HCT116 (cell line): Measurements from ENCODE around the gene SETD3. TPM values are rescaled to one million over a fixed set of nuclear protein-coding genes. Genes with fewer than 3 reads are reported as not detected.

Experiments
- ATAC-seq: fragments of 200-7000 bp; cut with Tn5 transposase; 2 replicates; pipeline ENCODE4 v1.9.1; 2020; ENCODE audit warnings: mild to moderate bottlenecking, moderate library complexity
- BruUV-seq: library from RNA; stranded (reverse); fragments of 400-500 nt; replicated peaks from 2 replicates; lab custom pipeline; 2021; lab: Mats Ljungman, UMichigan
- CTCF ChIA-PET: fragments of 300-600 bp; sonication (Branson Sonifier 250); formaldehyde crosslinking; loops from one replicate; lab custom pipeline; 2021; ENCODE audit warnings: antibody characterized with exemption; lab: Charles Lee
- POLR2A ChIA-PET: fragments of 300-600, 350-600 bp; sonication (Branson Sonifier 250); formaldehyde crosslinking; loops from one replicate; lab custom pipeline; 2021; ENCODE audit warnings: antibody characterized with exemption; lab: Charles Lee
- RAD21 ChIA-PET, 2 experiments: fragments of 300-600 bp; sonication (Branson Sonifier 250); formaldehyde crosslinking; loops; one replicate each; lab custom pipeline; 2023; ENCODE audit warnings: low total read pairs in 2 of 2; ENCODE audit not compliant: uncharacterized antibody in 2 of 2, unreplicated experiment in 2 of 2, low non-redundant PET in 1 of 2; lab: Charles Lee
- DNase-seq: peaks from one replicate; pipeline ENCODE4 v3.0.0-alpha.2; 2010; ENCODE audit warnings: low read depth, low spot score
- H2AFZ ChIP-seq: fragments of 200-600 bp; shearing (Covaris generic), sonication (generic); 2 replicates; pipeline ENCODE4 v1.6.1; 2017; ENCODE audit warnings: low read depth, mixed run types, mixed read lengths, antibody characterized with exemption, low read length; ENCODE audit not compliant: poor library complexity, severe bottlenecking
- H3K27ac ChIP-seq: 2 replicates; pipeline ENCODE4 v1.5.1; 2012; ENCODE audit warnings: low read depth, low read length
- H3K27me3 ChIP-seq: fragments of 200-600 bp; sonication (generic); 2 replicates; pipeline ENCODE4 v1.6.1; 2016; ENCODE audit warnings: mixed run types, low read length, mixed read lengths; ENCODE audit not compliant: insufficient read depth
- H3K36me3 ChIP-seq, 2 experiments: fragments of 200-500 bp in 1 of 2; fragments of 200-600 bp in 1 of 2; sonication (Bioruptor generic) in 1 of 2; sonication (generic) in 1 of 2; 2 replicates each; pipeline versions ENCODE4 v1.5.1 to v1.6.1; 2014 to 2016; ENCODE audit warnings: low read length in 2 of 2, inconsistent platforms in 1 of 2, mixed read lengths in 1 of 2, mixed run types in 1 of 2; ENCODE audit not compliant: insufficient read depth in 2 of 2, control insufficient read depth in 1 of 2
- H3K4me1 ChIP-seq, 2 experiments: fragments of 200-600 bp in 1 of 2; sonication (generic) in 1 of 2; 2 replicates each; pipeline versions ENCODE4 v1.5.1 to v1.6.1; 2012 to 2017; ENCODE audit warnings: low read length in 2 of 2, inconsistent platforms in 1 of 2, mild to moderate bottlenecking in 1 of 2, mixed read lengths in 1 of 2, mixed run types in 1 of 2, moderate library complexity in 1 of 2; ENCODE audit not compliant: insufficient read depth in 2 of 2, control insufficient read depth in 1 of 2
- H3K4me2 ChIP-seq: fragments of 200-600 bp; sonication (generic); 2 replicates; pipeline ENCODE4 v1.6.1; 2017; ENCODE audit warnings: mixed run types, low read length, mixed read lengths
- H3K4me3 ChIP-seq, 2 experiments: fragments of 200-600 bp in 1 of 2; sonication (generic) in 1 of 2; replicated peaks in 1 of 2; 2 replicates each; pipeline ENCODE4 v1.5.1; 2011 to 2016; ENCODE audit warnings: low read length in 2 of 2, control low read depth in 1 of 2, low read depth in 1 of 2, mild to moderate bottlenecking in 1 of 2, mixed read lengths in 1 of 2, mixed run types in 1 of 2
- H3K79me2 ChIP-seq: fragments of 200-600 bp; sonication (generic); 2 replicates; pipeline ENCODE4 v1.6.1; 2017; ENCODE audit warnings: mild to moderate bottlenecking, mixed run types, low read length, moderate library complexity, mixed read lengths; ENCODE audit not compliant: insufficient read depth
- H3K9ac ChIP-seq: fragments of 200-600 bp; sonication (generic); 2 replicates; pipeline ENCODE4 v1.6.1; 2016; ENCODE audit warnings: low read length, mixed read lengths
- H3K9me2 ChIP-seq: fragments of 200-600 bp; sonication (generic), shearing (Covaris generic); 2 replicates; pipeline ENCODE4 v1.6.1; 2017; ENCODE audit warnings: mixed run types, mild to moderate bottlenecking, moderate library complexity; ENCODE audit not compliant: insufficient read depth
- H3K9me3 ChIP-seq, 2 experiments: fragments of 200-500 bp in 1 of 2; fragments of 200-600 bp in 1 of 2; sonication (Bioruptor generic) in 1 of 2; sonication (generic) in 1 of 2; 2 replicates each; pipeline ENCODE4 v1.6.1; 2014 to 2017; ENCODE audit warnings: low read length in 2 of 2, mixed read lengths in 2 of 2, inconsistent platforms in 1 of 2, low read depth in 1 of 2, mild to moderate bottlenecking in 1 of 2, mixed run types in 1 of 2, moderate library complexity in 1 of 2; ENCODE audit not compliant: control insufficient read depth in 1 of 2, insufficient read depth in 1 of 2
- H4K20me1 ChIP-seq: fragments of 200-600 bp; sonication (generic), shearing (Covaris generic); 2 replicates; pipeline ENCODE4 v1.6.1; 2017; ENCODE audit warnings: mixed run types, mild to moderate bottlenecking, moderate library complexity; ENCODE audit not compliant: insufficient read depth
- CBX3 ChIP-seq: IDR thresholded peaks from 2 replicates; pipeline ENCODE4 v1.6.1; 2012; ENCODE audit warnings: low read depth
- CEBPB ChIP-seq: IDR thresholded peaks from 2 replicates; pipeline ENCODE4 v1.6.1; 2012; ENCODE audit warnings: low read depth
- EGR1 ChIP-seq: IDR thresholded peaks from 2 replicates; pipeline ENCODE4 v1.6.1; 2012; ENCODE audit warnings: low read depth
- ELF1 ChIP-seq: IDR thresholded peaks from 2 replicates; pipeline ENCODE4 v1.6.1; 2012; ENCODE audit warnings: low read depth, borderline replicate concordance
- EZH2 ChIP-seq: fragments of 200-600 bp; sonication (generic); IDR thresholded peaks from 2 replicates; pipeline ENCODE4 v1.6.1; 2017; ENCODE audit warnings: antibody characterized with exemption, mixed run types
- EZH2phosphoT487 ChIP-seq: fragments of 200-600 bp; IDR thresholded peaks from 2 replicates; pipeline ENCODE4 v1.6.1; 2018; ENCODE audit warnings: antibody characterized with exemption, borderline replicate concordance
- FOSL1 ChIP-seq: IDR thresholded peaks from 2 replicates; pipeline ENCODE4 v1.6.1; 2012; ENCODE audit warnings: low read depth
- JUND ChIP-seq: IDR thresholded peaks from 2 replicates; pipeline ENCODE4 v1.6.1; 2012
- POLR2A ChIP-seq: IDR thresholded peaks from 2 replicates; pipeline ENCODE4 v1.7.0; 2011; ENCODE audit warnings: borderline replicate concordance; ENCODE audit not compliant: insufficient read depth, insufficient read length; ENCODE audit errors: extremely low read depth
- POLR2AphosphoS5 ChIP-seq: IDR thresholded peaks from 2 replicates; pipeline ENCODE4 v1.6.1; 2011; ENCODE audit warnings: mild to moderate bottlenecking, low read depth, low read length, moderate library complexity
- RAD21 ChIP-seq: IDR thresholded peaks from 2 replicates; pipeline ENCODE4 v1.6.1; 2012; ENCODE audit warnings: low read depth, mild to moderate bottlenecking
- REST ChIP-seq: IDR thresholded peaks from 2 replicates; pipeline ENCODE4 v1.6.1; 2012; ENCODE audit warnings: low read depth
- SIN3A ChIP-seq: IDR thresholded peaks from 2 replicates; pipeline ENCODE4 v1.6.1; 2012; ENCODE audit warnings: low read depth
- SP1 ChIP-seq: IDR thresholded peaks from 2 replicates; pipeline ENCODE4 v1.6.1; 2012; ENCODE audit warnings: low read depth
- TCF7L2 ChIP-seq: IDR thresholded peaks from 2 replicates; pipeline ENCODE4 v1.7.0; 2011; ENCODE audit warnings: borderline replicate concordance, inconsistent platforms; ENCODE audit not compliant: insufficient read depth, insufficient read length; ENCODE audit errors: extremely low read depth
- YY1 ChIP-seq: IDR thresholded peaks from 2 replicates; pipeline ENCODE4 v1.6.1; 2011; ENCODE audit warnings: low read length, low read depth, moderate library complexity, mild to moderate bottlenecking; ENCODE audit not compliant: insufficient replicate concordance; ENCODE audit errors: extremely low read depth
- ZFX ChIP-seq: fragments of 450-650 bp; IDR thresholded peaks from 2 replicates; pipeline ENCODE4 v1.6.1; 2017
- intact Hi-C: fragments of 100-400 bp; cut with micrococcal nuclease; formaldehyde crosslinking; loops from 2 replicates; pipeline ENCODE4 v1.10.0; 2022
- total RNA-seq: library from RNA; stranded (reverse); gene quantifications from one replicate; pipeline ENCODE4 v1.2.1, GENCODE V29; 2021; ENCODE audit not compliant: unreplicated experiment
- TF ChIP-seq, protein P1 (sequence below): IDR thresholded peaks from 2 replicates; pipeline ENCODE4 v1.6.1; 2011; ENCODE audit warnings: mild to moderate bottlenecking, low read length, moderate library complexity; ENCODE audit not compliant: insufficient replicate concordance; ENCODE audit errors: extremely low read depth
- TF ChIP-seq, protein P2 (sequence below): IDR thresholded peaks from 2 replicates; pipeline ENCODE4 v1.6.1; 2012

The SETD3 gene
- total RNA-seq, 1 experiment from 2014 or later = 46.6 TPM

DNA sequence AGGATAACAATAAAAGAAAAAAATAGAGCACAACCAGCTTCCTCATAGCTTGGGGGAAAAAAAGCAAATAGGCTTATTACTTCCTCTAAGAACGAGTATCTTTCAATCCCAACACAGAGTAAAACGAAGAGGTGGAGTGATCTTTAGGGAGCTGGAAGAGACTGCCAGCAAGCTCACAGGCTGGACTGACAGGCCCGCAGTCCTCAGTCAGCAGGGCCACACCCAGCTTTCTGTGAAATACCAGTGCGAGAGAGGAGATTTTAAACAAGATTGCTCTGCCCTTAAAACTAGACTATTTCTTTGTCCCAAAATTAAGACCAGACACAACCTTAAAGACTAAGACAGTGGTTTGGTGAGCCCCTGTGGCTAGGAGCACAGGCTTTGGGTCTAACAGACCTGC lies 32.9 kb downstream of the SETD3 start (continued):
- TF ChIP-seq, protein P1, sequence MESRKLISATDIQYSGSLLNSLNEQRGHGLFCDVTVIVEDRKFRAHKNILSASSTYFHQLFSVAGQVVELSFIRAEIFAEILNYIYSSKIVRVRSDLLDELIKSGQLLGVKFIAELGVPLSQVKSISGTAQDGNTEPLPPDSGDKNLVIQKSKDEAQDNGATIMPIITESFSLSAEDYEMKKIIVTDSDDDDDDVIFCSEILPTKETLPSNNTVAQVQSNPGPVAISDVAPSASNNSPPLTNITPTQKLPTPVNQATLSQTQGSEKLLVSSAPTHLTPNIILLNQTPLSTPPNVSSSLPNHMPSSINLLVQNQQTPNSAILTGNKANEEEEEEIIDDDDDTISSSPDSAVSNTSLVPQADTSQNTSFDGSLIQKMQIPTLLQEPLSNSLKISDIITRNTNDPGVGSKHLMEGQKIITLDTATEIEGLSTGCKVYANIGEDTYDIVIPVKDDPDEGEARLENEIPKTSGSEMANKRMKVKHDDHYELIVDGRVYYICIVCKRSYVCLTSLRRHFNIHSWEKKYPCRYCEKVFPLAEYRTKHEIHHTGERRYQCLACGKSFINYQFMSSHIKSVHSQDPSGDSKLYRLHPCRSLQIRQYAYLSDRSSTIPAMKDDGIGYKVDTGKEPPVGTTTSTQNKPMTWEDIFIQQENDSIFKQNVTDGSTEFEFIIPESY = no peak
- TF ChIP-seq TCF7L2 = no peak
- no peak for TF ChIP-seq SP1
- TF ChIP-seq RAD21 = no peak
- TF ChIP-seq, all 23 proteins: peak for 0

GRCh38 chr14:99445931-99446330 lies 34.7 kb downstream of the SETD3 start:
- BruUV-seq = no TSS peak
- RAD21 ChIA-PET = no interaction called here
- no peak overlapping the region for H3K9ac ChIP-seq
- no peaks in the 10 kb centered on the region for H3K79me2 ChIP-seq
- H3K27me3 ChIP-seq = no peaks in the 10 kb centered on the region
- H3K27ac ChIP-seq = no peak overlapping the region
- H2AFZ ChIP-seq = no peak overlapping the region
- H3K9me2 ChIP-seq = no peaks in the 10 kb centered on the region
- H3K4me2 ChIP-seq = no peak overlapping the region
- H3K4me3 ChIP-seq = no peak overlapping the region
- H4K20me1 ChIP-seq = no peaks in the 10 kb centered on the region
- H3K9me3 ChIP-seq = no peaks in the 10 kb centered on the region
- CTCF ChIA-PET = no interaction called here
- POLR2A ChIA-PET = no interaction called here
- H3K36me3 ChIP-seq = peaks cover 0 to 5% of the 10 kb centered on the region in 2 experiments; a peak in 1 of 4 replicates
- no peak for ATAC-seq
- H3K4me1 ChIP-seq = no peaks in the 10 kb centered on the region
- intact Hi-C loops = no loop called here
- DNase-seq = no peak
- TF ChIP-seq YY1 = no peak
- TF ChIP-seq, protein P2, sequence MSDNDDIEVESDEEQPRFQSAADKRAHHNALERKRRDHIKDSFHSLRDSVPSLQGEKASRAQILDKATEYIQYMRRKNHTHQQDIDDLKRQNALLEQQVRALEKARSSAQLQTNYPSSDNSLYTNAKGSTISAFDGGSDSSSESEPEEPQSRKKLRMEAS = no peak
- no peak for TF ChIP-seq TCF7L2
- TF ChIP-seq SIN3A = no peak
- TF ChIP-seq ZFX = no peak
- TF ChIP-seq REST = no peak
- no peak for TF ChIP-seq POLR2A
- no peak for TF ChIP-seq EZH2
- no peak for TF ChIP-seq FOSL1
- TF ChIP-seq CEBPB = no peak
- TF ChIP-seq CBX3 = no peak
- TF ChIP-seq JUND = no peak
- TF ChIP-seq RAD21 = no peak
- no peak for TF ChIP-seq ELF1
- TF ChIP-seq EGR1 = no peak
- TF ChIP-seq POLR2AphosphoS5 = no peak
- TF ChIP-seq, protein P1 = no peak
- TF ChIP-seq EZH2phosphoT487 = no peak
